DMS114 treated with DMSO at 0.1 percent for 48 hours (cell line): ENCODE results near the gene ZNF460.

ENCODE experiments used
- DNase-seq: peaks from one replicate; lab custom pipeline; 2025; ENCODE audit not compliant: unreplicated experiment; lab: John Stamatoyannopoulos, UW

ZNF460 gene

GRCh38 chr19:57279418-57280164, 694 bp upstream of the ZNF460 start:
- peak; percentile 94 for DNase-seq

- DNase-seq: no peak
Observed at GRCh38 chr19:57280962-57281400, 696 bp downstream of the ZNF460 start.

- DNase-seq: no peak
Observed at GRCh38 chr19:57282011-57282643, 1.8 kb downstream of the ZNF460 start.

- DNase-seq: no peak
Observed at GRCh38 chr19:57288373-57288772, 8.1 kb downstream of the ZNF460 start.

- DNase-seq: no peak
Observed at GRCh38 chr19:57290970-57291369, 10.7 kb downstream of the ZNF460 start.

- no peak for DNase-seq
Observed at GRCh38 chr19:57292547-57292946, 12.3 kb downstream of the ZNF460 start.

GRCh38 chr19:57293719-57294118, 13.4 kb downstream of the ZNF460 start:
- no peak for DNase-seq

- no peak for DNase-seq
Observed at GRCh38 chr19:57302020-57302465, 21.8 kb downstream of the ZNF460 start.

- no peak for DNase-seq
Observed at GRCh38 chr19:57302727-57303401, 22.6 kb downstream of the ZNF460 start.

- DNase-seq: no peak
Observed at GRCh38 chr19:57305056-57305455, 24.8 kb downstream of the ZNF460 start.

GRCh38 chr19:57308514-57308913, 28.2 kb downstream of the ZNF460 start:
- no peak for DNase-seq

GRCh38 chr19:57310792-57311191, 30.5 kb downstream of the ZNF460 start:
- DNase-seq: no peak

GRCh38 chr19:57314146-57314545, 33.9 kb downstream of the ZNF460 start:
- no peak for DNase-seq

- DNase-seq: peak; percentile 29
Observed at GRCh38 chr19:57317503-57317902, 37.2 kb downstream of the ZNF460 start.

GRCh38 chr19:57319869-57320179, 39.5 kb downstream of the ZNF460 start:
- no peak for DNase-seq

- DNase-seq: peak; percentile 93
Observed at GRCh38 chr19:57320180-57321084, 40.1 kb downstream of the ZNF460 start, which contains the start of gene ZNF543. Gene ZNF543, plus strand, starts transcription at chr19:57320472. Its CDS starts 382 bp downstream, at chr19:57320854.

- no peak for DNase-seq
Observed at GRCh38 chr19:57321116-57321515, 40.8 kb downstream of the ZNF460 start.

- DNase-seq: no peak
Observed at GRCh38 chr19:57321751-57322150, 41.5 kb downstream of the ZNF460 start.

GRCh38 chr19:57324992-57325391, 44.7 kb downstream of the ZNF460 start:
- DNase-seq: no peak

GRCh38 chr19:57327993-57328392, 47.7 kb downstream of the ZNF460 start:
- DNase-seq: no peak

- no peak for DNase-seq
Observed at GRCh38 chr19:57334191-57334590, 53.9 kb downstream of the ZNF460 start.
